ENCODE measurements around the gene ZNF699. TPM values are rescaled to one million over a fixed set of nuclear protein-coding genes. Genes with fewer than 3 reads are reported as not detected.

ZNF699 gene
- total RNA-seq, 6 experiments from 2014 or later: 0.48 to 7.8 (median 2.3) TPM

DNA sequence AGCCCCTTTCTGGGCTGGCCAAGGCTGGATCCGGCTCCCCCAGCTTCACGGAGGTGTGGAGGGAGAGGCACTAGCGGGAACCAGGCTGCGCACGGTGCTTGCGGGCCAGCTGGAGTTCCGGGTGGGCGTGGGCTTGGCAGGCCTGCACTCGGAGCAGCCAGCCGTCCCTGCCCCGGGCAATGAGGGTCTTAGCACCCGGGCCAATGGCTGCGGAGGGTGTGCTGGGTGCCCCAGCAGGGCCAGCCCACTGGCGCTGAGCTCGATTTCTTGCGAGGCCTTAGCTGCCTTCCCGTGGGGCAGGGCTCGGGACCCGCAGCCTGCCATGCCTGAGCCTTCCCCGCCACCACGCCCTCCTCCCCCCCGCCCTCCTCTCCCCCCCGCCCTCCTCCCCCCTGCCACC, 11.7 kb upstream of the ZNF699 start:
- Histone ChIP-seq H3K36me3 (no peaks in the 10 kb centered on the region), H3K9me3 (peaks cover 0 to 9% (median 0%) of the 10 kb centered on the region in 4 donors), H3K4me3 (no peak overlapping the region), H3K27me3 (no peaks in the 10 kb centered on the region), H3K4me1 (no peaks in the 10 kb centered on the region), H3K27ac (no peak overlapping the region)
- TF ChIP-seq, protein P1, sequence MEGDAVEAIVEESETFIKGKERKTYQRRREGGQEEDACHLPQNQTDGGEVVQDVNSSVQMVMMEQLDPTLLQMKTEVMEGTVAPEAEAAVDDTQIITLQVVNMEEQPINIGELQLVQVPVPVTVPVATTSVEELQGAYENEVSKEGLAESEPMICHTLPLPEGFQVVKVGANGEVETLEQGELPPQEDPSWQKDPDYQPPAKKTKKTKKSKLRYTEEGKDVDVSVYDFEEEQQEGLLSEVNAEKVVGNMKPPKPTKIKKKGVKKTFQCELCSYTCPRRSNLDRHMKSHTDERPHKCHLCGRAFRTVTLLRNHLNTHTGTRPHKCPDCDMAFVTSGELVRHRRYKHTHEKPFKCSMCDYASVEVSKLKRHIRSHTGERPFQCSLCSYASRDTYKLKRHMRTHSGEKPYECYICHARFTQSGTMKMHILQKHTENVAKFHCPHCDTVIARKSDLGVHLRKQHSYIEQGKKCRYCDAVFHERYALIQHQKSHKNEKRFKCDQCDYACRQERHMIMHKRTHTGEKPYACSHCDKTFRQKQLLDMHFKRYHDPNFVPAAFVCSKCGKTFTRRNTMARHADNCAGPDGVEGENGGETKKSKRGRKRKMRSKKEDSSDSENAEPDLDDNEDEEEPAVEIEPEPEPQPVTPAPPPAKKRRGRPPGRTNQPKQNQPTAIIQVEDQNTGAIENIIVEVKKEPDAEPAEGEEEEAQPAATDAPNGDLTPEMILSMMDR (IDR thresholded peaks at IDR 0.05): no peak
- no peak for TF ChIP-seq POLR2A (IDR thresholded peaks at IDR 0.05)
- DNase-seq: no peak
- intact Hi-C loops (cut with DNase I): no loop called here
- 80% methylated on average over 1 of the region's 23 CpGs for WGBS (ENCODE audit: insufficient coverage, low coverage, low lambda C conversion rate, missing lambda C conversion rate)
- no peak for ATAC-seq

DNA sequence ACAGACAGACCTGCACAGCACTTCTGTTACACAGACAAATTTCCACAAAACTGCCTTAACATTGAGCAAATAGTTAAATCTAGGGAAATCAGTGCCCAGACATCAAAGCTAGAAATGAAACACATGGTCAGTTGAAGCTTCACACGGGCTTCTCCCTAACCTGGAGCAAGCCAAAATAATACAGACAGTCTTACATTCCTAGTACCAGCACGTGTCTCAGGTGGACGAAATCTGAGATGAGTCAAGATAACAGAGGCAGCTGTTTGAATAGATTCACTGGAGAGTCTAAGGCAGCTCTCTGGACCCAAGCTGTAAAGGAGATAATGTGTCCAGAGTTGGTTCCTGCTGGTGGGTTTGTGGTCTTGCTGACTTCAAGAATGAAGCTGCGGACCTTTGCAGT, 4.1 kb upstream of the ZNF699 start:
- ATAC-seq (no peak), DNase-seq (no peak)
- Histone ChIP-seq H3K27ac (no peak overlapping the region), H3K36me3 (no peaks in the 10 kb centered on the region), H3K4me3 (no peak overlapping the region), H3K9me3 (no peaks in the 10 kb centered on the region), H3K4me1 (peaks cover 0 to 3% (median 0%) of the 10 kb centered on the region in 4 donors), H3K27me3 (no peaks in the 10 kb centered on the region)
- intact Hi-C loops (cut with DNase I): no loop called here
- TF ChIP-seq, protein P1 (IDR thresholded peaks at IDR 0.05): no peak
- TF ChIP-seq POLR2A (IDR thresholded peaks at IDR 0.05): no peak
- 31% methylated on average over 4 of the region's 4 CpGs for WGBS (ENCODE audit: insufficient coverage, low coverage, low lambda C conversion rate, missing lambda C conversion rate)

DNA sequence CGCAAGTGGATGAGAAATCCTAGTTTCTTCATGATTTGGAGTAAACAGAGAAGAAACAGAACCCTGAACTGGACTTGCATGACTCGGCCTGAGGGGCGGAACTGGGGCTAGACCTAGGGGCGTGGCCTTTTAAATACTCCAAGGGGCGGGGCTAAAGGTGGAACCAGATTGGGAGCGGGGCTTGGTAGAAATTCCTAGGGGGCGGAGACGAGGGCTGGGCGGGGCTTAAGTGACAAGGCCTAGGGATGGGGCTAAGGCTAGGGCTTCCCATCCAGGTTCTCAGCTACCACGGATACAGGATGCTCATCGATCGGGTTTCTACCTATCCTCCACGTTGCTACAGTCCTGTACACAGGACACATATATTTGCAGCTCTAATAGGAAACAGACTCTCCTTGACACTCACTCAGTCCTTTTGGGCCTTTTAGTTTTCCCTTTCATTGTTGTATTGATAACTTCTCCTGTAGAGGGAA, 372 bp upstream of the ZNF699 start:
- H3K27me3 ChIP-seq: no peaks in the 10 kb centered on the region
- intact Hi-C loops (cut with DNase I): no loop called here
- peak overlapping the region; percentile 37 to 89 (median 79) for H3K27ac ChIP-seq
- ATAC-seq: peak; percentile 86
- no peak for TF ChIP-seq POLR2A (IDR thresholded peaks at IDR 0.05)
- TF ChIP-seq, protein P1 (IDR thresholded peaks at IDR 0.05): no peak
- peak; percentile 80 to 86 (median 84) for DNase-seq
- peak overlapping the region; percentile 69 to 84 (median 82) for H3K4me3 ChIP-seq
- no peaks in the 10 kb centered on the region for H3K36me3 ChIP-seq
- 4% methylated on average over 11 of the region's 13 CpGs for WGBS (ENCODE audit: insufficient coverage, low coverage, low lambda C conversion rate, missing lambda C conversion rate)
- peaks cover 0 to 4% (median 0%) of the 10 kb centered on the region in 4 donors for H3K9me3 ChIP-seq
- H3K4me1 ChIP-seq: peaks cover 0 to 8% (median 0%) of the 10 kb centered on the region in 4 donors

DNA sequence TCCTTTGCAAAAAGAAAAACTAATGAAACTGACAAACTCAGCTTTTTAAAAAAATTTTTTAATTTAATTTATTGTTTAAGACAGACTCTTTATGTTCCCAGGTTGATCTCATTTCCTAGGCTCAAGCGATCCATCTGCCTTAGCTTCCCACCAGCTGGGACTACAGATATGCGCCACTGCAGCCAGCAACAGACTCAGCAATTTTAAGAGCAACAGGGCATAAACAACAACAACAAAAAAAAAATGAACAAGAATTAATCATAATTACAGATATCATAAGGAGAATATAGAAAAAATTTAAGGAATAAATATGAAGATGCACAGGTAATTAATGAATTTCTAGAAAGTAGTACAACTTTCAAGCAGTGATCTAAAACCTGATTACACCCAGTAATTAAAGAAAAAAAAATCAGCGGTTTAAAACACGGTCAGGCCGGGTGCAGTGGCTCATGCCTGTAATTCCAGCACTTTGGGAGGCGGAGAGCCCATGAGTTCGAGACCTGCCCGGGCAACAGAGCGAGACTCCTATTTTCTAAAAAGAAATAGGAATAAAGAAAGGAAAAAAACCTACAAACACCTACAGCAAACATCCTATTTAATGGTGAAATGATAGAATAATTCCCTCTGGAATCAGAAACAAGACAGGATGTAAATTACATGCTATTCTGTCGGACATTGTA, 1.4 kb downstream of the ZNF699 start:
- Histone ChIP-seq H3K27ac (no peak overlapping the region), H3K27me3 (no peaks in the 10 kb centered on the region), H3K4me1 (peaks cover 0 to 8% (median 0%) of the 10 kb centered on the region in 4 donors), H3K36me3 (peaks cover 0 to 7% (median 0%) of the 10 kb centered on the region in 4 donors), H3K4me3 (peak overlapping the region in 1 of 3 donors; percentile 82), H3K9me3 (peaks cover 0 to 4% (median 0%) of the 10 kb centered on the region in 4 donors)
- ATAC-seq (no peak), DNase-seq (no peak)
- TF ChIP-seq, protein P1 (IDR thresholded peaks at IDR 0.05): no peak
- TF ChIP-seq POLR2A (IDR thresholded peaks at IDR 0.05): no peak
- WGBS (ENCODE audit: insufficient coverage, low coverage, low lambda C conversion rate, missing lambda C conversion rate): 80% methylated on average over 10 of the region's 10 CpGs
- intact Hi-C loops (cut with DNase I): no loop called here
